ENCODE measurements around the gene PLEKHG1. TPM values are rescaled to one million over a fixed set of nuclear protein-coding genes. Genes with fewer than 3 reads are reported as not detected.

Gene PLEKHG1
- total and polyA plus RNA-seq, 2 of the 13 experiments (the other 11 are each of a cell fraction or from before 2014, with no cell fraction given) = 0.03 to 0.04 TPM

GRCh38 chr6:150641398-150642139, 41.9 kb downstream of the PLEKHG1 start (continued):
- TF ChIP-seq ZNF567 (CRISPR knock-in tag; IDR thresholded peaks at IDR 0.05; ENCODE audit: borderline replicate concordance) (no peak), ZNF580 (CRISPR knock-in tag; IDR thresholded peaks at IDR 0.05; ENCODE audit: borderline replicate concordance, low read depth) (no peak), SSRP1 (CRISPR knock-in tag; IDR thresholded peaks at IDR 0.05) (no peak), ZKSCAN5 (CRISPR knock-in tag; IDR thresholded peaks at IDR 0.05) (no peak), CBX5 (CRISPR knock-in tag; IDR thresholded peaks at IDR 0.05; ENCODE audit: borderline replicate concordance) (no peak)

GRCh38 chr6:150646228-150646627, 46.5 kb downstream of the PLEKHG1 start:
- Histone ChIP-seq H4K20me1 (ENCODE audit: insufficient read depth, low read length) (no peaks in the 10 kb centered on the region), H2AFZ (ENCODE audit: low read length) (no peak overlapping the region), H3K27me3 (ENCODE audit: control insufficient read depth in 1 of 2, insufficient read depth in 2 of 2, low read length in 2 of 2) (no peaks in the 10 kb centered on the region; a peak in 1 of 5 replicates), H3K9me3 (ENCODE audit: low read length) (no peaks in the 10 kb centered on the region), H3K79me2 (ENCODE audit: insufficient read depth, low read length) (no peaks in the 10 kb centered on the region), H3K36me3 (replicated peaks in 1 of 2; ENCODE audit: control insufficient read depth in 1 of 2, insufficient read depth in 2 of 2, low read length in 2 of 2) (no peaks in the 10 kb centered on the region), H3K4me3 (replicated peaks in 1 of 3; ENCODE audit: insufficient read depth in 1 of 3, low read depth in 2 of 3, low read length in 3 of 3) (no peak overlapping the region), H3K27ac (ENCODE audit: extremely low read length, insufficient read depth, low read length) (no peak overlapping the region), H3K4me1 (ENCODE audit: insufficient read depth, low read length) (no peaks in the 10 kb centered on the region), H3K9ac (ENCODE audit: insufficient read depth, low read depth, low read length) (no peak overlapping the region), H3K4me2 (ENCODE audit: low read depth, low read length) (no peak overlapping the region)
- FAIRE-seq = no peak
- in situ Hi-C loops (cut with HindIII; ENCODE audit: extremely low pct_ligation_motif_present, low pct_unique_long_range_greater_than_20kb) = no loop called here
- WGBS (ENCODE audit: low lambda C conversion rate) = 39% methylated on average over 2 of the region's 2 CpGs
- BruUV-seq (replicated peaks) = no TSS peak
- ChIA-PET CTCF (ENCODE audit: low intra/inter-chr PET ratio, low total read pairs) (no interaction called here), POLR2A (no interaction called here)
- intact Hi-C loops (cut with micrococcal nuclease; ENCODE audit: unreplicated experiment) = no loop called here
- DNase-seq (ENCODE audit: low spot score) = no peak
- ATAC-seq = no peak
- TF ChIP-seq NFYC (CRISPR knock-in tag; IDR thresholded peaks at IDR 0.05) (no peak), ZNF350 (CRISPR knock-in tag; IDR thresholded peaks at IDR 0.05; ENCODE audit: borderline replicate concordance, low read depth) (no peak), ZFP91 (CRISPR knock-in tag; IDR thresholded peaks at IDR 0.05; ENCODE audit: borderline replicate concordance) (no peak), FOXC1 (CRISPR knock-in tag; IDR thresholded peaks at IDR 0.05; ENCODE audit: borderline replicate concordance) (no peak), ZSCAN25 (CRISPR knock-in tag; IDR thresholded peaks at IDR 0.05) (no peak), ATF5 (CRISPR knock-in tag; IDR thresholded peaks at IDR 0.05; ENCODE audit: low read depth) (no peak), ZBTB20 (CRISPR knock-in tag; IDR thresholded peaks at IDR 0.05; ENCODE audit: borderline replicate concordance, low read depth) (no peak), KDM3A (CRISPR knock-in tag; IDR thresholded peaks at IDR 0.05; ENCODE audit: low read depth) (no peak), MYNN (CRISPR knock-in tag; IDR thresholded peaks at IDR 0.05; ENCODE audit: low read depth) (no peak), ZNF83 (CRISPR knock-in tag; IDR thresholded peaks at IDR 0.05; ENCODE audit: borderline replicate concordance) (no peak)

All from HepG2 (cell line).